ENCODE results near the gene TP73. TPM values are rescaled to one million over a fixed set of nuclear protein-coding genes. Genes with fewer than 3 reads are reported as not detected.

TP73 gene
- total RNA-seq, 2 donors from 2014 or later: 0.29 to 0.42 TPM

DNA sequence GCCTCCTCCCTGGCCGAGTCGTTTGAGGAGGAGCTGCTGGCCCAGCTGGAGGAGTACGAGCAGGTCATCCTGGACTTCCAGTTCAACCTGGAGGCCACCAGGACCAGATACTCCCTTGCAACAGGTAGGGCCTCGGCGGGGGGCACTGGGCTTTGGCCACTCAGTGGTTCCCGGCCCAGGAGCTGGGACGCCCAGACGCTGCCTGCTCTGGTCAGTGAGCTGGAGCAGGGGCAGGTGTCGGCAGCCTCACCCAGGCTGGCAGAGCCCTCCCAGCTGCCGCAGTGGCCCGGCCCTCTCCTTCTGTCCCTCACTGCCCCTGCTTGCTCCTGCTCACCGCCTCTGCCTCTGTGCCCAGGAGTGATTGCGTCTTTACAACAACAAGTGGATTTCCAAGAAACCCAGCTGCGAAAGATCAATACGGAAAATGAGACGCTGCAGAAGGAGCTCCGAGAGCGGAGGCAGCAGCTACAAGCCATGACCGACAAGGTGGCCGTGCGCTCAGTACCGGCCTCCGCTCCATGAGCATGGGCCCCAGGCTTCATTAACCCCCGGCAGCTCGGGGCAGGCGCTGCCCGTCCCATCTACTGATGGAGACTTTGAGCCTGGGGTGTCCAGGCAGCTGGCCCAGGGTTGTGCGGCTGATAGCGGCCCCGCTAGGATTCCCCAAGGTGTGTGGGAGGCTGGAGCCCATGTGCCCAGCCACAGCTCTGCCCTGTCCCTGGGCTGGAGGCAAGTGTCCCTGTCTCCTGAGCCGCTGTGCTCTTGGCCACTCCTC is 111.2 kb downstream of the TP73 start:
- TF ChIP-seq CTCF (IDR thresholded peaks at IDR 0.05): no peak
- Histone ChIP-seq H3K27ac (no peak overlapping the region), H3K36me3 (no peaks in the 10 kb centered on the region), H3K4me1 (no peaks in the 10 kb centered on the region), H3K4me3 (no peak overlapping the region), H3K27me3 (no peaks in the 10 kb centered on the region), H3K9ac (ENCODE audit: low read depth in 2 of 2, low read length in 2 of 2) (no peak overlapping the region), H3K9me3 (no peaks in the 10 kb centered on the region)
- no peak for DNase-seq
- intact Hi-C loops (cut with DNase I): no loop called here

- no peak for TF ChIP-seq CTCF (IDR thresholded peaks at IDR 0.05)
- no peak for DNase-seq
- Histone ChIP-seq H3K9me3 (no peaks in the 10 kb centered on the region), H3K27ac (no peak overlapping the region), H3K4me3 (no peak overlapping the region), H3K9ac (ENCODE audit: low read depth in 2 of 2, low read length in 2 of 2) (no peak overlapping the region), H3K36me3 (no peaks in the 10 kb centered on the region), H3K27me3 (no peaks in the 10 kb centered on the region), H3K4me1 (no peaks in the 10 kb centered on the region)
- intact Hi-C loops (cut with DNase I): no loop called here
These were observed 115.1 kb downstream of the TP73 start for GRCh38 chr1:3767328-3767925.

DNA sequence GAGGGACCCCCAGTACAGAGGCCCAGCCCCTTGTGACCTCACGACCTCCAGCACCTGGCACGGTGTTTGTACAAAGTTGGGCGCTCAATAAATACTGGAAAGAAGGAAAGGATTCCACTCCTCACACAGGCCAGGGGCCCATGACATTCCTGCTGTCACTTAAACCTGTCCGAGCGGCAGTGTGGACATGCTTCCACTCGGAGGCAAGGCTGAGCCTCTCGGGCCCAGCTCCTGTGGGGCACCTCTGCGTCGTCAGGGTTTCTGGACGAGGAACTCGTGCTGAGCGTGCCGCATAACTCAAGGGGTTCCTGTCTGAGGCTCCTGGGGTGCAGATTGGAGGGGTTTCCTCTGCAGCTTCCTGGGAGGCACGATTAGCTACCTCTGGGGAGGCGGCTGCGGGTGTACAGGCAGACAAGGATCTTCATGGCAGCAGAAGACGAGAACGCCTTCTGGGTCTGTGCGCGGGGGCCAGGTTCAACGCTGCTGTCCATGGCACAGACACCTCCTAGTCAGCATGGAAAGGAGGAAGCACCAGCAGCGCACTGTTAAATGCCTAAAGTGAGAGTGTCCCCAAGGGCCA is 116.6 kb downstream of the TP73 start:
- no peak overlapping the region for H3K27ac ChIP-seq
- H3K36me3 ChIP-seq: no peaks in the 10 kb centered on the region
- no peak overlapping the region for H3K9ac ChIP-seq (ENCODE audit: low read depth in 2 of 2, low read length in 2 of 2)
- intact Hi-C loops (cut with DNase I): no loop called here
- TF ChIP-seq CTCF (IDR thresholded peaks at IDR 0.05): no peak
- no peaks in the 10 kb centered on the region for H3K27me3 ChIP-seq
- H3K9me3 ChIP-seq: no peaks in the 10 kb centered on the region
- no peak overlapping the region for H3K4me3 ChIP-seq
- no peaks in the 10 kb centered on the region for H3K4me1 ChIP-seq
- no peak for DNase-seq

GRCh38 chr1:3770047-3770765 is 117.9 kb downstream of the TP73 start:
- Histone ChIP-seq H3K36me3 (no peaks in the 10 kb centered on the region), H3K4me3 (no peak overlapping the region), H3K27ac (no peak overlapping the region), H3K9me3 (no peaks in the 10 kb centered on the region), H3K9ac (ENCODE audit: low read depth in 2 of 2, low read length in 2 of 2) (no peak overlapping the region), H3K4me1 (no peaks in the 10 kb centered on the region), H3K27me3 (no peaks in the 10 kb centered on the region)
- no peak for DNase-seq
- intact Hi-C loops (cut with DNase I): no loop called here
- no peak for TF ChIP-seq CTCF (IDR thresholded peaks at IDR 0.05)

Data from colonic mucosa (tissue), 4 donors.